HG02870 (cell line): ENCODE data around the gene ZFPM1.
"Not testable (repeated sequence)": the region's sequence is repeated elsewhere in the genome, so short reads cannot be mapped to it uniquely, and the experiment has no call there.

ENCODE experiments used
- ATAC-seq: cut with Tn5 transposase; IDR thresholded peaks from one replicate; pipeline ENCODE4 v1.9.1; 2021; ENCODE audit warnings: mild to moderate bottlenecking, moderate library complexity; ENCODE audit not compliant: unreplicated experiment

ZFPM1 gene

DNA sequence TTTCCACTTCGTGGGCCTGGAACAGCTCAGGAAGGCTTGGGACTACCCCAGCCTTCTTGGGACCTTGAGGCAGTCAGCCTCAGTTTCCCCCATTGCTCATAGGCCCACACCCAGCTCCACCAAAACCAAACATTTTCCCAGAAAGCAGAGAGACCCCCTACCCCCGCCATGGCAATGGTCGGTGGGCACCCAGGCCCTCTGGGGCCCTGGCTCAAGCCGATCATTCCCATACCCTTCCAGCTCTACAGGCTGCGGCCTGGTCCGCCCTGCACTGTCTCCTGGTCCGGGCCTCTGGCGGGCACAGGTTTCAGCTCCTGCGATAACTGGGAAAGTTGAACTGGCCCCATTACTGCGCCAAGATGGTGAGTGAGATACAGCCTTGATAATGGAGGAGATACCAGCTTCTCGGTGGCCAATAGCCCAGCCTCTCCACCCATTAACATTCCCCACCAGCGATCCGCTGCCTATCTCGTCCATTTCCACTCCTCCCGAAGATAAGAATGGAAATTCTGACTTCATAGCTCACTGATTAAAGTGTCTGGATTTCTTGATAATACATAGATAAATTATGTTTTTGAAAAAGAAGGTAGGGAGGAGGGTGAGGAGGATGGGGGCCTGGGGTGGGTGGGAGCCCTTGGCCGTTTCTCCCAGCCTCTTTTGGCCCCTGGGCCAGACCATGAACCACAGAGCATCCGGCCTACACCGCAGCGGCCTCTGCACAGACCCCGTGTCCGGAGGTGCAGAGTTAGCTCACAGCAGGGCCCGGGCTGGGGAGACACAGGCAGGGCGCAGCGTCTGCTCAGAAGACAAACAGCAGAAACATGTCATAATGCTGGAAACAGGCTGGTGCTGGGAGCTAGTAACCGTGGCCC is 11.6 kb downstream of the ZFPM1 start:
- no peak for ATAC-seq

DNA sequence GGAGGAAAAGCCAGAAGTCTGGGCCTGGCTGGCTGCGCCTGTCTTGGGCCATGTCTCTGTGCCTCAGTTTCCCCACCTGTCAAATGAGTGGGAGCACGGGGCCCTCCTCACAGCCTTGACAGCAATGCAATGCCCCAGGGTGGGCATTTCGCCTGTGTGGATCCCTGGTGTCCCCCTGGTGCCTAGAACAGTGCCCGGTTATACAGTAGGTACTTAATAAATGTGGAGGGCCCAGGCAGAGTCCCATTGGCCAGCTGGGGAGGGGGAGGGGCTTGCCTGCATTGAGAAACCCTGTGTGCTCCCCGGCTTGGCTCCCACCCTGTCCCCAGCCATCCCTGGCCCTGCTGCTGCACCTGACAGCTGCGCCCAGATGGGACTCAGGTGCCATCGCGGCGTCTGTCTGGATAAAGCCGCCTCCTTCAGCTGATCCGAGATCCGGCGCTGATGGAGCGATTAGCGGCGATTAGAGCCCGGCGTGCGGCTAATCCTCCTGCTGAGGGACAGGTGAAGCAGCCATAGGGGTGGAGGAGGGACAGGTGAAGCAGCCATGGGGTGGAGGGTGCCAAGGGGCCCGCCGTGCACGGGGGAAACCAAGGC is 12.4 kb downstream of the ZFPM1 start:
- ATAC-seq: no peak

DNA sequence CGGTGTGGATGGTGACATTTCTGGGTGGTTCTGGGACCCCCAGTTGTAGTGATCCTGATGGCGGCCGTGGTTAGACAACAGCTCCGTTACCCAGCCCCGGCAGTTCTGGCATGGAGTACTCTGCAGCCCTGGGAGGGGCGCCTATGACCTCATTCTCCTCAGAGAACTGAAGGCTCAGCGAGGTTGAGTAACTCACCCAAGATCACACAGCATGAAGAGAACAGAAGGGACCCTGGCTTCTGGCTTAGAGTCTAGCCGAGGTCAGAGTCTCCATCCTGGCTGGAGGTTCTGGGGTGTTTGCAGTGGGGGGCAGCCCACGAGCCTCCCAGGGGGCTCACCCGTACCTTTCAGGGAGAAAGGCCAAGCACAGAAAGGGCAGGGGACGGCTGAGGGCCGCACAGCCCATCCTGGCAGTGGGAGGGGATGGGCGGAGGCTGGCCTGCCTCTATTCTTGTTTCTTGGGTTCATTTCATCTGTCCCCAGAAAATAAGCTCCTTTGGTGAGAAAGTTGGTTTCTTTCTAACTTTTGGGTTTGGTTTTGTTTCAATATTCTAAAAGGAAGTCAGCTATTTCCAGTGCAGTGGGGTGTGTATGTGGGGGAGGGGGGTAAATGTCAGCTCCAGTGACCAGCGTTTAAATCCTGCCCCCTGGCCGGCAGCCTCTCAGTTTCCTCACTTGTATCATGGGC is 13.2 kb downstream of the ZFPM1 start:
- ATAC-seq: no peak

DNA sequence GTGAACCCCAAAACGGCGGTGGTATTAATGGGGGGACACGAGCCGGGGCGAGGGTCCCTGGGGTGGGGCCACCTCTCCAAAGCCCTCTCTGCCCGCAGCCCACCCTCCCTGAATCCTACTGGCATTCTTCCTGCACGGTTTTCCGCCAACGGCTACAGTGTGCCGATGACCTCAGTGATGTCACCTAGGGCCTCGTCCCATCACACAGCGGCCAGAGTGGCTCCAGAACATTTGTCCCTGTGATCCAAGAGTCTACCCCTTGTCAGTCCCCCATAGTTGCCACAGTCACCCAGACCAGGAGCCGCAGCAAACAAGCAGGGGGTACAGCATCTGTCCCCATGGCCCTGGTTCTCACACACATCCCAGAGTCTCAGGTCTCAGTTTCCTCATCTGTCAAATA is 13.9 kb downstream of the ZFPM1 start:
- no peak for ATAC-seq

DNA sequence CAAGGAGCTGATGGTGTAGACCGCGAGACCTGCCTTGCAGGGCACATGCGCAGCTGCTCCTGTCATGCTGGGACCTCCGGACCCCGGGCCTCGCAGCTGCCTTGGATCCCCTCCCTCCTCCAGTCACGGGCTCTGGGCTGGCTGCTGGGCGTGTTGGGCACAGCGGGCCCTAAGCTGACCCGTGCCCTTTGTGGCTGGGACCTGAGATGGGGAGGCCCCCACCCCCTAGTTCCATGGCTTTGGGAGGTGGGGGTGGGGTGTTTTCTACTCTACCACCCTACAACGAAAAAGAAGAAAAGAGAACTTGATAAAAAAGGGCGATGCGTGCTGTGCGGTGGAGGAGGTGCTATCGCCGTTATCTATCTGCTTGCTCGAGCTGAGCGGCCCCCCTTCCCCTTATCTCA is 14.5 kb downstream of the ZFPM1 start:
- ATAC-seq: no peak

DNA sequence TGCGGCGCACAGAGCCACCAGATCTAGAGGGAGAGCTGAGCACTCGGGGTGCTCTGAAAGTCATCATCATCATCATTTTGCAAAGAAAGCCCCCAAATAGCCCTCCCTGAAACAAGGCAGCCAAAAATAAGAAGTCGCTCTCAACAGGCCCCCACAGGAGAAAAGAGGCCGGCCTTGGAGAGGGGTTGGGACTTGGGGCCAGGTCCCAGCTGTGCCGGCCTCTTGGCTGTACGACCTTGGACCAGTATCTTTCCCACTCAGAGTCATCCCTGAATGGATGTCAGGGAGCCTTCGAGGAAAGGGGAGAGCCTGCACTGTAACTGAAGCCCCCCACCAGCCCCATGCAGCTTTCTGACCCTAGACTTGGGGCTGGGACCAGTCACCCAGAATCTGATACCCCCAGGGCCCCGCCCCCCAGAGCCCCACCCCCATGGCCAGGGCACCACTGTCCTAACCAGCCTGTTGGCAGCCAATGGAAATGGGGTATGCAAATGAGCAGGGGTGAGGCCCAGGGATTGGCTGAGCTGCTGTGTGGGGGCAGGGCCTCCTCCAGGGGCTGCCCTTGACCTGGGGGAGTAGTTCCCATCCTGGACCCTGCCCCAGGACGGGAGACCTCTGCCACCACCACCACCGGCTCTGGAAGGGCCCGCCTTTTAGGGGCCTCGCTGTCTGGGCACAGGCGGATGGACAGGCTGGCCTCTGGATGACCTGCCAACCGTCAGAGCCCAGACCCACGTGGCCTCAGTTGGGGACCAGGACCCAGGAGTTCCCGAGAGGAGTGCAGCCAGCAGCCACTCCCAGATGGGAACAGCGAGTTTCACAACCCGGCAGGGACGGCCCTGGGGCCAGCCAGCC is 15.4 kb downstream of the ZFPM1 start:
- ATAC-seq: no peak

DNA sequence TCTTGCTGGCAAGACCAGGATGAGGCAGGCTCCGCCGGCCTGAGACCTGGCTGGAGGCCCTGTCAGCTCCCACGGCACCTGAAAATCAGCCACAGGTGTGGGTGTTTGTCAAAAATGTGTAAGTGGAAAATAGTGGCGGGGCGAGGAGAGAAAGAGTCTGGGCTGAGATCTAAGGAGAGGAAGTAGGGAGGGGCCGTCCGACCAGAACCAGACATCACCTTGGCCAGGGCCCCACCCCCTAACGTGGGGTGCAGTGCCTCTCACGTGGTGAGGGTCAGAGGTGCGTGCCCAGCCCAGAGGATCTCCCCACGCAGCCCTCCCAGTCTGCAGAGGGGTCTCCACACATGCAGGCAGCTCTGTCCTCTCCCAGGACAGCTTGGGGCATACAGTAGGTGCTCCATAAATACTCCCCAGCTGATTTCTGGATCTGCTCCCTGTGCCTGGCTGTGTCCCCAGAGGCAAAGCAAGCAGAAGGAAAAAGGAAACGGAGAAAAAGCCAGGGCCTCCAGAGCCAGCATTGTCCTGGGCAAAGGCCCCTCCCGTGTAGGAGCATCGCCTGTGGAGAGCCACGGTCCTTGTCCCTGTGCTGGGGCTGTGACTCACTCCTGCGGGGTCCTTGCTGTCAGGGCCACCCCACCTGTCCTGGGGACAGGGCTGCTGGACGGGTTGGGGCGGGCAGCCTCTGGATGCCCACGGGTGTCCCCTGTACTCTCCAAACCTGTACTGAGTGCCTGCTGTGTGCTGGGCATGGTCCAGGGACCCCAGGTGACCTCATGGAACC is 16.7 kb downstream of the ZFPM1 start:
- no peak for ATAC-seq

DNA sequence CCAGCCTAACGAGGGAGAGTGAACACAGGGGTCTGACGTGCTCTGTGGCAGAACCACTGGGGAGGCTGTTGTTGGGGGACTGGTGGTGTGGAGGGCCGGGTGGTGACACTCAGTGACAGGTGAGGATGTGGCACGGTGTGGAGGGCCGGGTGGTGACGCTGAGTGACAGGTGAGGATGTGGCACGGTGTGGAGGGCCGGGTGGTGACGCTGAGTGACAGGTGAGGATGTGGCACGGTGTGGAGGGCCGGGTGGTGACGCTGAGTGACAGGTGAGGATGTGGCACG is 17.3 kb downstream of the ZFPM1 start:
- ATAC-seq: not testable (repeated sequence)

DNA sequence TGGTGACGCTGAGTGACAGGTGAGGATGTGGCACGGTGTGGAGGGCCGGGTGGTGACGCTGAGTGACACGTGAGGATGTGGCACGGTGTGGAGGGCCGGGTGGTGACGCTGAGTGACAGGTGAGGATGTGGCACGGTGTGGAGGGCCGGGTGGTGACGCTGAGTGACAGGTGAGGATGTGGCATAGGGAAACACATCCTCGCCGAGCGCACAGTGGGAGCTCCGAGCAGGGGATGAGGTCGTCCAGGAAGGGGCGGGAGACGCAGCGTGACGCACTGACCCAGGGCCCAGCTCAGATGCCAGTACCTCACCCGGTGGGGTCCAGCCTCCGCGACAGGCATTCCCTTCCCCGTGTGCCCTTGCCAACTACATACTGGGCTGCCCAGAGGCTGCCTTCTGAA is 17.6 kb downstream of the ZFPM1 start:
- ATAC-seq: not testable (repeated sequence)

DNA sequence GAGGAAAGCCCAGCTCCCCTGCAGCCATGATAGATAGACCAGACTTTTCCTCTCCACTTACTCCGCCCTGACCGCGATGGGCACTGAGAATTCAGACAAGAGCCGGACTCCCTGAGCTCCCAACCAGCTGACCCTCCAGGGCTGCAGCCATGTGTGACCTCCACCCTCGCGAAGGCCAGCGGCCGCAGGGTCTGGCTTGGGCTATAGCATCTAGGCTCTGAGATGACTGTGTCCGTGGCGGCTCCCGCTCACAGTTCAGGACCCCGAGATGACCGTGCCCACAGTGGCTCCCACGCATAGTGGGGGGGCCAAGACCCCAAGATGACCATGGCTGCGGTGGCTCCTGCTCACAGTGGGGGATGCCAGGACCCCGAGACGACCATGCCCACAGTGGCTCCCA is 18.0 kb downstream of the ZFPM1 start:
- no peak for ATAC-seq

DNA sequence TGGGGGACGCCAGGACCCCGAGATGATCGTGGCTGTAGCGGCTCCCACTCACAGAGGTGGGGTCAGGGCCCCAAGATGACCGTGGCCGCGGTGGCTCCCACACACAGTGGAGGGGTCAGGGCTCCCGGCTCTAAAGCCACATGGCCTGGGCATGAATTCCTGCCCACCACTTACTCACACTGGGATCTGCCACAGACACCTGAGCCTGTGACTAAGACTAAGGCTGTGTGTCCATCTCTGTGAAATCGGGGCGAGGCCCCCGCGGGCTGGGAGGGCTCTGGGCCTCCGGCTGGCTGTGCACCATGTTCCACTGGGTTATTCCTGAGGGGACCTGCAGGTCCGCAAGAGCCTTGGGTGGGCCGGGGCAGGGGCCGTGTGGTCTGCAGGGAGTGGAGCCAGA is 18.5 kb downstream of the ZFPM1 start:
- ATAC-seq: no peak

DNA sequence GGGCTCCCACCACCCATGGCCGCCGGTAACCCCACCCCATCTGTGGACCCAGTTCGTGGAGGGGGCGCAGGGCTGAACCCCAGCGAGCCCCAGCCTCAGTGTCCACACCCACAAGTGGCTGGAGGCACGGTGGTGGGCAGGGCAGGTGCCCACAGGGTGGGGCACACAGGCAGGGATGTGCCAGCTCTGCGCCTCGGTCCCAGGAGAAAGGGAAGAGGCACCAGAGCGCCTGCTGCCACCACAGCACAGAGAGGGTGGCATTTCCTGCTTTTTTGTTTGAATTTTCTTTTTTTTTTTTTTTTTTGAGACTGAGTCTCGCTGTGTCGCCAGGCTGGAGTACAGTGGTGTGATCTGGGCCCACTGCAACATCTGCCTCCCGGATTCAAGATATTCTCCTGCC is 19.0 kb downstream of the ZFPM1 start:
- ATAC-seq: no peak

DNA sequence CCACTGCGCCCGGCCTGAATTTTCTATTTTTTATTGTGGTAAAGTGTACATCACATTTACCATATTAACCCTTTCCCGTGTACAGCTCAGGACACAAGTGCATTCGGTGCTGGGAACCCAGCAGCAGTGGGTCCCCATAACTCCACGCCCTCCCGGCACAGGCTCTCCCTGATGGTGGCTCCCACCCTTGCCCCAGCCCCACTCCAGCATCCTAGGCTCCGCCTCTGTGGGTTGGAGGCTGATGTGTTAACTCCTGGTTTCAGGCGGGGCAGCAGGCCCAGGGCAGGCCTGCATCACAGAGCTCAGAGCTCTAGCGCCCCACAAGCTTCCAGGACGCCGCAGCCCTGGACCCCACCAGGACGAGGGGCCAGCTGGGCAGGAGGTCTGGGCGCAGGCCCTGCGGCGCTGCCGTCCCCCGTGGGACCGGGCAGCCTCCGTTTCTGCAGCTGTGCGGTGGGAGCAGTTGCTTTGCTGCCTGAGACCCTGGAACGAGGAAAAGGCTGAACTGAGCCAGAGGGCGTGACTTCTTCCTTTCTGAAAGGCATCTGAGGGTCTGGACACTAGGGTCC is 19.6 kb downstream of the ZFPM1 start:
- no peak for ATAC-seq

DNA sequence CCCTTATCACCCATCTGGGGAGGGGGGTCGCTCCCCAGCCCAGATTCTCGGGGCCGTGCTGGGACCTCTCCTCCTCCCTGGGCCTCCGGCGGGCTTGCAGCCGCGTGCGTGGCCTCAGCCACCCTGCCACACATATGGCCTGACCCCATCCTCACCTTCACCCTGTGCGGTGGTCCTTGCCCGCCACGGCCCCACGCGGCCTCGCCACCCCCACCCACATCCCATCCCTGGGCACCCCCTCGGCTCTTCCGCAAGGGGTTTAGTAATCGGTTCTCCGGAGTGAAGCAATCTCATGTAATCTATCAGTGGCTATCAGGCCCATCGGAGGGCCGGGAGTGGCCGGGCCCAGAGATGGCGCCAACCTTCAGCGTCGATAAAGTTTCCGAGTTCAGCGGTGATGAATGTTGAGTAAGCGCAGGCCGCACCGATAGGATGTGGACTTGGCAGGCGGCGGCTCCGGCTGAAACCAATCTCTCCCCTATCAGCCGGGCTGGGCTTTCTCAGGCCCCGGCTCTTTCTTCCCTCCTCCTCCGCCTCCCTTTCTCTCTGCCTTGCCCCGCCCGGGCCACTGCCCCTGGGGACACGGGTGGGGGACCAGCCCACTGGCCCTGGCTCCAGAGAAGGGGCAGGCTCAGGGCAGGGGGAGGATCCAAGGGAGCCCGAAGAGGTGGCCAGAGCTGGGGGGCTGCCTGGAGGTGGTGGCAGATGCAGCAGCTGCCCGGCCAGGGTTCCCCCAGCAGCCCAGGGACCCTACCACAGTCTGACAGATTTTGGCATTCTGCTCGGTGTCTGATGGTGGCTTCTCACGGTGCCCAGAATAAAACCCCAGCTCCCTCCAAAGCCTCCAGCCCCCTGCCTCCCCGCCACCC is 20.8 kb downstream of the ZFPM1 start:
- ATAC-seq: no peak

DNA sequence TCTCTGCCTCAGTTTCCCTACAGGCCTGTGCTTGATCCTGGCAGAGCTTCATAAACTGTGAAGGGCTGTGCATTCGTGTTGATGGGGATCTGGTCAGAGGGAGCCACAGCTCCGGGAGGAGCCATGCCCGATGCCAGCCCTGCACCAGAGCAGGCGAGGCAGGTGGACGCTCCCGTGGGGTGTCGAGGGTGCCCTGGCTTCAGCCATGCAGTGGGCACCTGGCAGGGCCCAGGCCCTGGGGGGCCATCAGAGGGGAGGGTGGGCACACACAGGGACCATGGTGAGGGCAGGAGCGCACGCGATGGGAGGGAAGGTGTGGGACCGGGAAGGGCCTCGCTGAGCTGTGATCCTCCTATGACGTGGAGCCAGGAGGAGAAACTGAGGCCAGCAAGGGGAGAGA is 22.0 kb downstream of the ZFPM1 start:
- no peak for ATAC-seq

DNA sequence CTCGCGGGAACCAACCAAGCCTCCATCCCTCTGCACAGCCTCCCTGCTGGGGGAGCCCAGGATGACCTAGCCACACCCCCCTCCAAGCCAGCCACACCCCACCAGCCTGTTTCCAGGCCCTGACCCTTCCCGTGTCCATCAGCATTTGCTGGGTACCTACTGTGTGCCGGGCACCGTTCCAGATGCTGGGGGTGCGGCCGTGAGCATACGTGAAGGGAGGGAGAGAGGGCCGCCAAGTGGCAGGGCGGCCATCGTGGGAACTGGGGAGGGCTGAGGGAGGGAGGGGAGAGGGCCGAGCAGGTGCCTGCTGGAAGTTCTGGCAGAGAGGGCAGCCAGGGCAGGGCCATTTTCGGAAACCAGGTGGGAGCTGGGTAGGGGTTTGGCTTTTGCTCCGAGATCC is 23.1 kb downstream of the ZFPM1 start:
- ATAC-seq: no peak

DNA sequence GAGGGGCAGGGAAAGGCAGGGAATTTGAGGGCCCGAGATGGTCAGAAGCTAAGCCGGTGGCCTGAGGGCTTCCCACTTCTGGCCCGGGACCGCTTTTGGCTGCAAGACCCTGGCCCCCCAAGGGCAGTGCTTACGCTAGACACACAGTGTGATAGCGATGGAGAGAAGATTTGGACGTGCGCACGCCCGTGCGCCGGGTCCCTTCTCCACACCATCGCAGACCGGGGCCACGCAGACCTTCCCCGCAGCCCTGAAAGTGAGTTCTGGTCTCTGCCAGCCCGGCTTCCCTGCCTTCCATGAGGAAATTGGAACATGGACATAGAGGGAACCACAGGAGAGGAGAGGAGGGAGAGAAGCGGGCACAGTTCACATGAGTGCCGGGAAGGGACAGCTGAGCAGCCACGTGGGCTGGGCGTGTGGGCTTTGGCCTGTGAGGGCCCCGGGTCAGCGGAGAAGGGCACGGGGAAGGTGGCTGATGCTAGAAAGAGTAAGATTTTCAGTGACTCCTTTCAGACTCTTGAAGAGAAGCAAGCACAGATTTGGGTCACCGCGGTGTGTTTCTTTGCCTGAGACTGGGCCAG is 23.8 kb downstream of the ZFPM1 start:
- ATAC-seq: no peak

DNA sequence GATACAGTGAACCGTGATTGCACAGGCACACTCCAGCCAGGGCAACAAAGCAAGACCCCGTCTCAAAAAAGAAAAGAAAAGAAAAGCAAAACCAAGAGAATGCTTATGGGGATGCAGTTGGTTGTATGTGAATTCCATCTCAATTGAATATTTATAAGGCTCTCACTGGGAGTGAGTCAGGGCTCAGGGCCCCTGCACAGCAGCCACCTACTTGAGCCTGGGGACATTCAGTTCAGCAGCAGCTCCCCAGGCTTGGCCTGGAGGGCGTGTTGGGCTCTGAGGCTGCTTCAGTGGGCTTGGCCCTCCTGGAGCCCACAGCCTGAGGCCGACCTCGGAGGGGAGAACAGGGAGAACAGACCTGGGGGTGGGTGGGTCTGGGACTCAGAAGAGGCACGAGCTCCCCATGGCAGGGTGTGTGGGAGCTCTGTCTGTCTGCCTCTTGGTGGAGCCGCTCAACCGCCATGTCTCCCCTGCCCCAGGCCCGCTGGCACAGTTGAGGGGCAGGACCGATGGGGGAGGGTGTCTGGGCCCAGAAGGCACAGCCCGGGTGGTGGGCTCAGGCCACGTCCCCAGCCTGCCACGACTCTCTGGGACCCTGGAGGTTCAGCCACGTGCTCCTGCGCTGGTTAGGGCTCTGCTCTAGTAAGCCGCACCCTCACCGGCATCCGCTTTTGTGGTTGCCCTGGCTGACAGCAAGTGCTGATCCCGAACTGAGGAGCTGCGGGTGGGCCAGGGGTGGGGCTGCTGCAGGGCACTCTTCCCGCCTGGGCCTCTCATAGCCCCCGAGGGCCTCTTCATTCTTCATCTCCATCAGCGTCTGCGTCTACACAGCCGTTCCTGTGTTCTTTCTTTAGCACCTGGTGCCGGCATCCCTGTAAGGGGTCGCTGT is 24.8 kb downstream of the ZFPM1 start:
- ATAC-seq: no peak
